ENCODE results near the gene CNTROB. TPM values are rescaled to one million over a fixed set of nuclear protein-coding genes. Genes with fewer than 3 reads are reported as not detected.
A peak's percentile ranks its signal among the peaks of the same experiment; 100 is the strongest.

CNTROB gene
- total and polyA plus RNA-seq, 10 of the 15 experiments (the other 5 are each of a cell fraction or from before 2014, with no cell fraction given) = 2.0 to 36.2 (median 28.2) TPM

GRCh38 chr17:7927596-7927995 is 4.4 kb upstream of the CNTROB start (continued):
- TF ChIP-seq KLF5 (IDR thresholded peaks at IDR 0.05; ENCODE audit: partially characterized antibody) (no peak), SMAD1 (IDR thresholded peaks at IDR 0.05; ENCODE audit: low read depth, partially characterized antibody) (no peak), NFYA (IDR thresholded peaks at IDR 0.05; ENCODE audit: borderline replicate concordance, low read depth, low read length) (no peak)

- intact Hi-C loops (cut with micrococcal nuclease; ENCODE audit: unreplicated experiment) = loop anchor here (5.0 kb wide), 1 partner anchor 58 kb away; no protein-coding TSS in a partner anchor
- Histone ChIP-seq H3K9ac (ENCODE audit: control insufficient read depth, insufficient read depth, low read length) (no peak within 1 kb of the TSS; the same call in 1 of the 2 replicates), H3K36me3 (ENCODE audit: control insufficient read depth in 2 of 2, insufficient read depth in 2 of 2, low read length in 1 of 2) (no peaks in the 10 kb centered on the region; a peak in 1 of 4 replicates), H3K79me2 (ENCODE audit: control insufficient read depth, insufficient read depth, low read length) (peaks cover 31% of the 10 kb centered on the region), H3K27ac (ENCODE audit: control insufficient read depth, insufficient read depth) (no peak within 1 kb of the TSS), H3K4me3 (peak within 1 kb of the TSS; percentile 100; the same call in 1 of the 2 replicates), H2AFZ (ENCODE audit: control insufficient read depth, low read depth, low read length) (no peak within 1 kb of the TSS; the same call in 1 of the 2 replicates), H3K4me1 (ENCODE audit: control insufficient read depth, insufficient read depth, low read length) (peaks cover 8% of the 10 kb centered on the region), H3K4me2 (ENCODE audit: control insufficient read depth, insufficient read depth) (peak within 1 kb of the TSS; percentile 59), H3K27me3 (replicated peaks in 1 of 2; ENCODE audit: control insufficient read depth in 2 of 2, insufficient read depth in 2 of 2, low read length in 1 of 2) (no peaks in the 10 kb centered on the region), H4K20me1 (ENCODE audit: control insufficient read depth, insufficient read depth) (no peaks in the 10 kb centered on the region), H3K9me3 (replicated peaks; ENCODE audit: control insufficient read depth, insufficient read depth, low read length) (no peaks in the 10 kb centered on the region)
- no TSS peak for BruUV-seq (replicated peaks)
- RAD21 ChIA-PET (ENCODE audit: unreplicated experiment) = interaction anchor here (1.0 kb wide), 1 partner anchor 14 kb away, joined by 3 read pairs; the partner anchor contains the start of gene RNF227
- ATAC-seq (peak; percentile 74), FAIRE-seq (no peak), DNase-seq (ENCODE audit: low read depth, low spot score) (no peak)
- TF ChIP-seq NBN (IDR thresholded peaks at IDR 0.05) (0 out of 2 replicates have a peak, but pooled peaks have one; percentile 17), POU2F2 (IDR thresholded peaks at IDR 0.05; ENCODE audit: borderline replicate concordance, low read depth, low read length) (peak; percentile 91; the same call in 1 of the 3 replicates), POLR2A (IDR thresholded peaks at IDR 0.05; ENCODE audit: low read depth, low read length) (no peak), HDGF (IDR thresholded peaks at IDR 0.05) (peak; percentile 81; the same call in 1 of the 2 replicates), ZNF207 (IDR thresholded peaks at IDR 0.05; ENCODE audit: borderline replicate concordance) (no peak)
- TF ChIP-seq, protein P1, sequence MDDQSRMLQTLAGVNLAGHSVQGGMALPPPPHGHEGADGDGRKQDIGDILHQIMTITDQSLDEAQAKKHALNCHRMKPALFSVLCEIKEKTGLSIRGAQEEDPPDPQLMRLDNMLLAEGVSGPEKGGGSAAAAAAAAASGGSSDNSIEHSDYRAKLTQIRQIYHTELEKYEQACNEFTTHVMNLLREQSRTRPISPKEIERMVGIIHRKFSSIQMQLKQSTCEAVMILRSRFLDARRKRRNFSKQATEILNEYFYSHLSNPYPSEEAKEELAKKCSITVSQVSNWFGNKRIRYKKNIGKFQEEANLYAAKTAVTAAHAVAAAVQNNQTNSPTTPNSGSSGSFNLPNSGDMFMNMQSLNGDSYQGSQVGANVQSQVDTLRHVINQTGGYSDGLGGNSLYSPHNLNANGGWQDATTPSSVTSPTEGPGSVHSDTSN (IDR thresholded peaks at IDR 0.05; ENCODE audit: insufficient replicate concordance, low read depth, low read length) = peak; percentile 77
- TF ChIP-seq, protein P2, sequence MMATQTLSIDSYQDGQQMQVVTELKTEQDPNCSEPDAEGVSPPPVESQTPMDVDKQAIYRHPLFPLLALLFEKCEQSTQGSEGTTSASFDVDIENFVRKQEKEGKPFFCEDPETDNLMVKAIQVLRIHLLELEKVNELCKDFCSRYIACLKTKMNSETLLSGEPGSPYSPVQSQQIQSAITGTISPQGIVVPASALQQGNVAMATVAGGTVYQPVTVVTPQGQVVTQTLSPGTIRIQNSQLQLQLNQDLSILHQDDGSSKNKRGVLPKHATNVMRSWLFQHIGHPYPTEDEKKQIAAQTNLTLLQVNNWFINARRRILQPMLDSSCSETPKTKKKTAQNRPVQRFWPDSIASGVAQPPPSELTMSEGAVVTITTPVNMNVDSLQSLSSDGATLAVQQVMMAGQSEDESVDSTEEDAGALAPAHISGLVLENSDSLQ (IDR thresholded peaks at IDR 0.05) = peak; percentile 91
- 62% methylated on average over 37 of the region's 67 CpGs for WGBS (ENCODE audit: insufficient coverage, insufficient replicate concordance, low lambda C conversion rate, missing lambda C conversion rate)
- SMC1A ChIA-PET (ENCODE audit: uncharacterized antibody, unreplicated experiment) = interaction anchor here (0.6 to 1.1 kb wide), 3 partner anchors 14 to 191 kb away, joined by 3 to 4 read pairs (median 3); partner anchors contain the start of gene RNF227
- in situ Hi-C loops (cut with MboI) = no loop called here
- POLR2A ChIA-PET = interaction anchor here (0.5 to 1.6 kb wide), 5 partner anchors 10 to 92 kb away, joined by 4 to 6 read pairs (median 4); partner anchors contain the start of gene RNF227
- CTCF ChIA-PET = interaction anchor here (0.6 to 8.9 kb wide), 3 partner anchors 53 to 106 kb away, joined by 3 to 76 read pairs (median 5); no protein-coding TSS in a partner anchor
Observed at GRCh38 chr17:7929158-7930023, 2.6 kb upstream of the CNTROB start, which contains the start of gene KCNAB3. Gene KCNAB3 (minus strand): TSS chr17:7929856. CDS start chr17:7929435, 421 bp downstream.
